AG09309 (cell line): ENCODE results near the gene MLIP.

ENCODE experiments used
- DNase-seq: peaks from one replicate; pipeline ENCODE4 v3.0.0-alpha.2; 2010; ENCODE audit warnings: low read depth
- H3K4me3 ChIP-seq: 2 replicates; pipeline ENCODE4 v1.5.1; 2011; ENCODE audit warnings: mild to moderate bottlenecking, low read depth, low read length, moderate library complexity; ENCODE audit not compliant: control insufficient read depth
- CTCF ChIP-seq: IDR thresholded peaks from 2 replicates; pipeline ENCODE4 v1.5.1; 2011; ENCODE audit warnings: mild to moderate bottlenecking, low read depth, low read length, inconsistent platforms; ENCODE audit not compliant: insufficient read depth, control insufficient read depth; ENCODE audit errors: missing control alignments

Gene MLIP

GRCh38 chr6:54095723-54096122, 15.5 kb upstream of the MLIP start:
- DNase-seq = no peak
- H3K4me3 ChIP-seq = no peak overlapping the region
- TF ChIP-seq CTCF = no peak

GRCh38 chr6:54096811-54097210, 14.4 kb upstream of the MLIP start:
- no peak for TF ChIP-seq CTCF

GRCh38 chr6:54097753-54098152, 13.5 kb upstream of the MLIP start:
- no peak for TF ChIP-seq CTCF
- no peak for DNase-seq
- no peak overlapping the region for H3K4me3 ChIP-seq

More at GRCh38 chr6:54096811-54097210, 14.4 kb upstream of the MLIP start:
- DNase-seq = no peak
- H3K4me3 ChIP-seq = no peak overlapping the region

GRCh38 chr6:54098450-54099044, 12.7 kb upstream of the MLIP start:
- no peak overlapping the region for H3K4me3 ChIP-seq
- no peak for TF ChIP-seq CTCF
- no peak for DNase-seq

GRCh38 chr6:54099225-54099624, 12.0 kb upstream of the MLIP start:
- TF ChIP-seq CTCF = no peak
- H3K4me3 ChIP-seq = no peak overlapping the region
- DNase-seq = no peak

GRCh38 chr6:54100411-54101006, 10.7 kb upstream of the MLIP start:
- TF ChIP-seq CTCF = no peak
- DNase-seq = no peak

More at GRCh38 chr6:54100411-54101006, 10.7 kb upstream of the MLIP start:
- H3K4me3 ChIP-seq = no peak overlapping the region
